H7 (cell line): Measurements from ENCODE around the gene SPATA2L. TPM values are rescaled to one million over a fixed set of nuclear protein-coding genes. Genes with fewer than 3 reads are reported as not detected.

ENCODE experiments used
- DNase-seq: peaks from one replicate; pipeline ENCODE4 v3.0.0; 2012
- H3K27me3 ChIP-seq: 2 replicates; pipeline ENCODE4 v1.6.0; 2011; ENCODE audit warnings: mild to moderate bottlenecking, low read length; ENCODE audit not compliant: control insufficient read depth, insufficient read depth
- H3K36me3 ChIP-seq: replicated peaks from 2 replicates; pipeline ENCODE4 v1.5.1; 2011; ENCODE audit warnings: low read length; ENCODE audit not compliant: control insufficient read depth, insufficient read depth
- H3K4me3 ChIP-seq: 2 replicates; pipeline ENCODE4 v1.5.1; 2011; ENCODE audit warnings: low read depth, mild to moderate bottlenecking, control low read depth, low read length, moderate library complexity; ENCODE audit not compliant: insufficient read depth
- total RNA-seq: library from RNA; depleted of rRNA; stranded (reverse); fragments of >200 nt; shearing (Covaris generic); gene quantifications from 2 replicates; pipeline ENCODE4 v1.2.3, GENCODE V29; 2014

Gene SPATA2L
- total RNA-seq, 1 experiment from 2014 or later, result 16.0 TPM

GRCh38 chr16:89720813-89721545, 19.5 kb upstream of the SPATA2L start, which contains the start of the genes VPS9D1 and ZNF276:
VPS9D1 (minus strand) TSS chr16:89720898; CDS start chr16:89720861, 37 bp downstream.
ZNF276 (plus strand) TSS chr16:89721537; CDS start chr16:89721641, 104 bp downstream.
- no peaks in the 10 kb centered on the region; the same call in 1 of the 2 replicates for H3K36me3 ChIP-seq
- peaks cover 20% of the 10 kb centered on the region for H3K27me3 ChIP-seq
- peak; percentile 97 for DNase-seq
- peak within 1 kb of the TSS; percentile 70 for H3K4me3 ChIP-seq

- DNase-seq, result peak; percentile 95
- peak overlapping the region; percentile 70 for H3K4me3 ChIP-seq
- H3K27me3 ChIP-seq, result peaks cover 20% of the 10 kb centered on the region
- H3K36me3 ChIP-seq, result no peaks in the 10 kb centered on the region; the same call in 1 of the 2 replicates
Measured at GRCh38 chr16:89720551-89720812, 19.0 kb upstream of the SPATA2L start.

GRCh38 chr16:89717688-89718505, 16.4 kb upstream of the SPATA2L start:
- Histone ChIP-seq H3K4me3 (no peak overlapping the region), H3K27me3 (peaks cover 18% of the 10 kb centered on the region), H3K36me3 (no peaks in the 10 kb centered on the region; the same call in 1 of the 2 replicates)
- DNase-seq, result no peak

- no peak overlapping the region for H3K4me3 ChIP-seq
- no peak for DNase-seq
- H3K27me3 ChIP-seq, result peaks cover 10% of the 10 kb centered on the region
- H3K36me3 ChIP-seq, result no peaks in the 10 kb centered on the region; the same call in 1 of the 2 replicates
Measured at GRCh38 chr16:89716916-89717687, 15.6 kb upstream of the SPATA2L start.

GRCh38 chr16:89716493-89716892, 15.0 kb upstream of the SPATA2L start:
- Histone ChIP-seq H3K27me3 (peaks cover 8% of the 10 kb centered on the region), H3K4me3 (no peak overlapping the region), H3K36me3 (no peaks in the 10 kb centered on the region; the same call in 1 of the 2 replicates)
- no peak for DNase-seq

GRCh38 chr16:89712274-89712781, 10.8 kb upstream of the SPATA2L start:
- Histone ChIP-seq H3K4me3 (peak overlapping the region; percentile 78), H3K27me3 (no peaks in the 10 kb centered on the region), H3K36me3 (no peaks in the 10 kb centered on the region; the same call in 1 of the 2 replicates)
- no peak for DNase-seq

- Histone ChIP-seq H3K4me3 (peak overlapping the region; percentile 78), H3K27me3 (no peaks in the 10 kb centered on the region), H3K36me3 (no peaks in the 10 kb centered on the region; the same call in 1 of the 2 replicates)
- DNase-seq, result peak; percentile 98
Measured at GRCh38 chr16:89711601-89712273, 10.2 kb upstream of the SPATA2L start.

GRCh38 chr16:89710709-89711564, 9.4 kb upstream of the SPATA2L start:
- DNase-seq, result no peak
- H3K4me3 ChIP-seq, result peak overlapping the region; percentile 8; the same call in 1 of the 2 replicates
- no peaks in the 10 kb centered on the region for H3K27me3 ChIP-seq
- no peaks in the 10 kb centered on the region; the same call in 1 of the 2 replicates for H3K36me3 ChIP-seq

GRCh38 chr16:89709716-89710432, 8.4 kb upstream of the SPATA2L start:
- DNase-seq, result no peak
- Histone ChIP-seq H3K36me3 (no peaks in the 10 kb centered on the region; the same call in 1 of the 2 replicates), H3K27me3 (no peaks in the 10 kb centered on the region; the same call in 1 of the 2 replicates), H3K4me3 (no peak overlapping the region)

GRCh38 chr16:89709166-89709565, 7.7 kb upstream of the SPATA2L start:
- peak; percentile 90 for DNase-seq
- Histone ChIP-seq H3K36me3 (no peaks in the 10 kb centered on the region), H3K4me3 (no peak overlapping the region), H3K27me3 (no peaks in the 10 kb centered on the region; the same call in 1 of the 2 replicates)

- Histone ChIP-seq H3K36me3 (no peaks in the 10 kb centered on the region), H3K4me3 (no peak overlapping the region), H3K27me3 (peaks cover 2% of the 10 kb centered on the region; the same call in 1 of the 2 replicates)
- DNase-seq, result peak; percentile 68
Measured at GRCh38 chr16:89708481-89708931, 7.0 kb upstream of the SPATA2L start.

- Histone ChIP-seq H3K36me3 (no peaks in the 10 kb centered on the region), H3K4me3 (no peak overlapping the region), H3K27me3 (peaks cover 3% of the 10 kb centered on the region; the same call in 1 of the 2 replicates)
- DNase-seq, result peak; percentile 44
Measured at GRCh38 chr16:89707695-89708094, 6.2 kb upstream of the SPATA2L start.
